Muscle layer of duodenum (tissue), 2 donors: ENCODE data around the gene ANKRD12.

Experiments
- H3K27ac ChIP-seq: one replicate; pipeline ENCODE4 v1.7.0; 2013; ENCODE audit warnings: mild to moderate bottlenecking, low read length
- H3K27me3 ChIP-seq: one replicate; pipeline ENCODE4 v1.7.0; 2013; ENCODE audit warnings: low read depth, mild to moderate bottlenecking, control low read depth, low read length
- H3K36me3 ChIP-seq, 2 donors: one replicate each; pipeline ENCODE4 v1.7.0; 2013; ENCODE audit warnings: low read length in 2 of 2, control low read depth in 1 of 2, mild to moderate bottlenecking in 1 of 2; ENCODE audit not compliant: insufficient read depth in 2 of 2, control insufficient read depth in 1 of 2
- H3K4me1 ChIP-seq, 2 donors: one replicate each; pipeline ENCODE4 v1.7.0; 2013; ENCODE audit warnings: low read length in 2 of 2, mild to moderate bottlenecking in 2 of 2, control low read depth in 1 of 2, moderate library complexity in 1 of 2; ENCODE audit not compliant: insufficient read depth in 2 of 2, control insufficient read depth in 1 of 2
- H3K4me3 ChIP-seq, 2 donors: one replicate each; pipeline ENCODE4 v1.7.0; 2013; ENCODE audit warnings: low read length in 2 of 2, low read depth in 1 of 2, mild to moderate bottlenecking in 1 of 2
- H3K9me3 ChIP-seq, 2 donors: one replicate each; pipeline ENCODE4 v1.7.0; 2013; ENCODE audit warnings: low read length in 2 of 2, control low read depth in 1 of 2, mild to moderate bottlenecking in 1 of 2; ENCODE audit not compliant: control insufficient read depth in 1 of 2
- donor health status: healthy.

Gene ANKRD12

GRCh38 chr18:9108911-9109310 is 27.7 kb upstream of the ANKRD12 start:
- Histone ChIP-seq H3K27ac (peak overlapping the region; percentile 65), H3K27me3 (no peaks in the 10 kb centered on the region), H3K4me3 (no peak overlapping the region), H3K9me3 (no peaks in the 10 kb centered on the region), H3K36me3 (no peaks in the 10 kb centered on the region), H3K4me1 (peaks cover 25 to 80% of the 10 kb centered on the region in 2 donors)

- Histone ChIP-seq H3K36me3 (no peaks in the 10 kb centered on the region), H3K9me3 (no peaks in the 10 kb centered on the region), H3K27me3 (no peaks in the 10 kb centered on the region), H3K4me3 (peak overlapping the region in 1 of 2 donors; percentile 17), H3K4me1 (peaks cover 25 to 84% of the 10 kb centered on the region in 2 donors), H3K27ac (peak overlapping the region; percentile 65)
Observed at GRCh38 chr18:9109523-9109922, 27.1 kb upstream of the ANKRD12 start.

- no peaks in the 10 kb centered on the region for H3K36me3 ChIP-seq
- no peaks in the 10 kb centered on the region for H3K27me3 ChIP-seq
- peak overlapping the region; percentile 60 for H3K27ac ChIP-seq
- H3K4me3 ChIP-seq: no peak overlapping the region
- H3K9me3 ChIP-seq: no peaks in the 10 kb centered on the region
- peaks cover 20 to 63% of the 10 kb centered on the region in 2 donors for H3K4me1 ChIP-seq
Observed at GRCh38 chr18:9113468-9114149, 23.0 kb upstream of the ANKRD12 start.

GRCh38 chr18:9115984-9116383 is 20.6 kb upstream of the ANKRD12 start:
- peaks cover 0 to 8% of the 10 kb centered on the region in 2 donors for H3K36me3 ChIP-seq
- no peaks in the 10 kb centered on the region for H3K27me3 ChIP-seq
- peaks cover 13 to 52% of the 10 kb centered on the region in 2 donors for H3K4me1 ChIP-seq
- no peak overlapping the region for H3K4me3 ChIP-seq
- H3K9me3 ChIP-seq: no peaks in the 10 kb centered on the region
- peak overlapping the region; percentile 81 for H3K27ac ChIP-seq

- Histone ChIP-seq H3K27me3 (no peaks in the 10 kb centered on the region), H3K9me3 (no peaks in the 10 kb centered on the region), H3K27ac (peak overlapping the region; percentile 81), H3K4me3 (peak overlapping the region; percentile 12 to 21), H3K4me1 (peaks cover 13 to 55% of the 10 kb centered on the region in 2 donors), H3K36me3 (peaks cover 0 to 24% of the 10 kb centered on the region in 2 donors)
Observed at GRCh38 chr18:9117980-9118841, 18.4 kb upstream of the ANKRD12 start.

GRCh38 chr18:9120796-9121195 is 15.8 kb upstream of the ANKRD12 start:
- Histone ChIP-seq H3K4me1 (peaks cover 13 to 35% of the 10 kb centered on the region in 2 donors), H3K9me3 (no peaks in the 10 kb centered on the region), H3K4me3 (no peak overlapping the region), H3K27me3 (no peaks in the 10 kb centered on the region), H3K27ac (peak overlapping the region; percentile 29), H3K36me3 (peaks cover 6 to 30% of the 10 kb centered on the region in 2 donors)

GRCh38 chr18:9123520-9123919 is 13.1 kb upstream of the ANKRD12 start:
- H3K27ac ChIP-seq: no peak overlapping the region
- peaks cover 4 to 28% of the 10 kb centered on the region in 2 donors for H3K4me1 ChIP-seq
- no peak overlapping the region for H3K4me3 ChIP-seq
- no peaks in the 10 kb centered on the region for H3K9me3 ChIP-seq
- H3K36me3 ChIP-seq: peaks cover 22 to 54% of the 10 kb centered on the region in 2 donors
- no peaks in the 10 kb centered on the region for H3K27me3 ChIP-seq

GRCh38 chr18:9124824-9125223 is 11.8 kb upstream of the ANKRD12 start:
- no peak overlapping the region for H3K27ac ChIP-seq
- peaks cover 0 to 22% of the 10 kb centered on the region in 2 donors for H3K4me1 ChIP-seq
- no peaks in the 10 kb centered on the region for H3K27me3 ChIP-seq
- no peaks in the 10 kb centered on the region for H3K9me3 ChIP-seq
- H3K36me3 ChIP-seq: peaks cover 26 to 62% of the 10 kb centered on the region in 2 donors
- no peak overlapping the region for H3K4me3 ChIP-seq

- no peaks in the 10 kb centered on the region for H3K9me3 ChIP-seq
- no peak overlapping the region for H3K4me3 ChIP-seq
- H3K27ac ChIP-seq: peak overlapping the region; percentile 20
- H3K4me1 ChIP-seq: peaks cover 0 to 15% of the 10 kb centered on the region in 2 donors
- no peaks in the 10 kb centered on the region for H3K27me3 ChIP-seq
- peaks cover 26 to 60% of the 10 kb centered on the region in 2 donors for H3K36me3 ChIP-seq
Observed at GRCh38 chr18:9126337-9126736, 10.2 kb upstream of the ANKRD12 start.

- peaks cover 24 to 55% of the 10 kb centered on the region in 2 donors for H3K36me3 ChIP-seq
- H3K4me1 ChIP-seq: peaks cover 0 to 12% of the 10 kb centered on the region in 2 donors
- no peaks in the 10 kb centered on the region for H3K9me3 ChIP-seq
- H3K4me3 ChIP-seq: no peak overlapping the region
- no peak overlapping the region for H3K27ac ChIP-seq
- H3K27me3 ChIP-seq: no peaks in the 10 kb centered on the region
Observed at GRCh38 chr18:9130195-9130594, 6.4 kb upstream of the ANKRD12 start.

GRCh38 chr18:9130806-9131205 is 5.8 kb upstream of the ANKRD12 start:
- H3K27me3 ChIP-seq: no peaks in the 10 kb centered on the region
- peaks cover 24 to 49% of the 10 kb centered on the region in 2 donors for H3K36me3 ChIP-seq
- H3K4me3 ChIP-seq: no peak overlapping the region
- H3K9me3 ChIP-seq: no peaks in the 10 kb centered on the region
- H3K27ac ChIP-seq: no peak overlapping the region
- peaks cover 5 to 17% of the 10 kb centered on the region in 2 donors for H3K4me1 ChIP-seq
